ENCODE data around the gene SNCAIP. TPM values are rescaled to one million over a fixed set of nuclear protein-coding genes. Genes with fewer than 3 reads are reported as not detected.

The SNCAIP gene
- total and polyA plus RNA-seq, 9 of the 15 experiments (the other 6 are each of a cell fraction or from before 2014, with no cell fraction given) = 0.04 TPM; not detected in 8

- no peak overlapping the region for H3K4me3 ChIP-seq
- H3K36me3 ChIP-seq (ENCODE audit: control insufficient read depth, insufficient read depth, low read length) = no peaks in the 10 kb centered on the region
- H3K27me3 ChIP-seq (ENCODE audit: control insufficient read depth in 2 of 2, insufficient read depth in 2 of 2, low read length in 2 of 2) = no peaks in the 10 kb centered on the region
- POLR2A ChIA-PET = no interaction called here
- no peak for FAIRE-seq
- H3K9ac ChIP-seq (ENCODE audit: insufficient read depth in 1 of 2, low read depth in 2 of 2, low read length in 2 of 2) = no peak overlapping the region
- in situ Hi-C loops (cut with MboI) (no loop called here), intact Hi-C loops (cut with micrococcal nuclease) (no loop called here)
- no peaks in the 10 kb centered on the region for H3K4me1 ChIP-seq (replicated peaks in 1 of 2; ENCODE audit: control insufficient read depth in 2 of 2, insufficient read depth in 2 of 2, low read length in 2 of 2)
- no peak overlapping the region for H3K4me2 ChIP-seq (ENCODE audit: insufficient read depth, low read length)
- TF ChIP-seq SMAD4 (CRISPR knock-in tag; conservative IDR thresholded peaks at IDR 0.05) (no peak), ZNF316 (IDR thresholded peaks at IDR 0.05) (no peak), TFE3 (CRISPR knock-in tag; IDR thresholded peaks at IDR 0.05) (no peak), HDAC6 (IDR thresholded peaks at IDR 0.05; ENCODE audit: low read depth, low read length) (no peak), ESRRA (IDR thresholded peaks at IDR 0.05; ENCODE audit: borderline replicate concordance, low read depth) (no peak), DPF2 (IDR thresholded peaks at IDR 0.05) (no peak), ZNF785 (CRISPR knock-in tag; IDR thresholded peaks at IDR 0.05) (no peak), HMGXB4 (CRISPR knock-in tag; IDR thresholded peaks at IDR 0.05) (no peak), POLR2AphosphoS5 (IDR thresholded peaks at IDR 0.05; ENCODE audit: control insufficient read depth, insufficient read depth, low read depth, low read length) (no peak), BCL6 (CRISPR knock-in tag; IDR thresholded peaks at IDR 0.05) (no peak), EHMT2 (IDR thresholded peaks at IDR 0.05) (no peak)
- no TSS peak for BruUV-seq (replicated peaks)
- H4K20me1 ChIP-seq (replicated peaks; ENCODE audit: control insufficient read depth, insufficient read depth, low read length) = no peaks in the 10 kb centered on the region
- DNase-seq (ENCODE audit: extremely low read depth in 1 of 4, low spot score in 3 of 4) = no peak
- H3K79me2 ChIP-seq (ENCODE audit: control insufficient read depth, insufficient read depth, low read length) = no peaks in the 10 kb centered on the region
- H3K27ac ChIP-seq (ENCODE audit: extremely low read depth, low read depth, low read length) = no peak overlapping the region
- CTCF ChIA-PET (ENCODE audit: low intra/inter-chr PET ratio) = no interaction called here
- no peak for ATAC-seq
- WGBS (ENCODE audit: insufficient coverage, low coverage, missing lambda C conversion rate) = 0% methylated on average over 2 of the region's 2 CpGs
- no peak overlapping the region for H2AFZ ChIP-seq (ENCODE audit: low read depth, low read length)
- H3K9me3 ChIP-seq (replicated peaks; ENCODE audit: control insufficient read depth, insufficient read depth, low read depth, low read length) = no peaks in the 10 kb centered on the region
- H3K9me1 ChIP-seq (ENCODE audit: control insufficient read depth, insufficient read depth, low read length) = no peaks in the 10 kb centered on the region
These were observed 19.7 kb upstream of the SNCAIP start for GRCh38 chr5:122292332-122292731.
